Non-pigmented ciliary epithelial cell (primary cell): ENCODE data around the gene ARHGAP26.

ENCODE experiments used
- DNase-seq: peaks from one replicate; pipeline ENCODE4 v3.0.0-alpha.2; 2010; ENCODE audit warnings: low read depth

ARHGAP26 gene

DNA sequence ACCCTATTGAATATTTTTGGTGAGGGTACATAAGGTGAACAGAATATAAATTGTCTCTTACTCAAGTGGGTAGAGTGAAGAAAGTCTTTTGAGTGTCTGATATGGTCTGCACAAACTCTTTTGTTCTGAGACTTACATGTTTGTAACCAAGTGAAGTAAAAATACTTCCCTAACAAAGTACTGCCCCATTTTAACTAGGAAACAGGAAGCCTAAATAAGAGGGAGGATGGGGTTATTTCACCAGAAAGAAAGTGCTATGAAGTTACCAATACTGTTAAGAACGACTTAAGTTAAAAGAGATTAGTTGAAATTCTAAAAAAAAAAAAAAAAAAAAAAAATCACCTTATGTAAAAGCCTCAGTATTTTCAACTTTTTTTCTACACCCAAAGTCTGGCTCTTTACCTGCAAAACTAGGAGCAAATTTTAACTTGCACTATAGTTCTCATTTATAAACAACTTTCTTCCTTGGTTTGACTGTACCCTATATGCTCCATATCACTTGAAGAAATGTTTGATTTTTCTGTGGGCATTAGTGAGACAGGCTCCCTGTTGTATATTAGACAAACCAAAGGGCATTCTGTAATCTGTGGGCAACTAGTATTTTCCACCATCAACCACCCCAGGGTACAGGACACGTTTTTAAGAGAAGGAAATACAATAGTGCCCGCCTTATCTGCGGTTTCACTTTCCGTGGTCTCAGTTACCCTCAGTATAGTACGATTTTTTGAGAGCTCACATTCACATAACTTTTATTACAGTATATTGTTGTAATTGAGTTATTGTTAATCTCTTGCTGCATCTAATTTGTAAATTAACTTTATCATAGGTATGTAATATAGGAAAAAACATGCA lies 505.6 kb downstream of the ARHGAP26 start:
- no peak for DNase-seq

DNA sequence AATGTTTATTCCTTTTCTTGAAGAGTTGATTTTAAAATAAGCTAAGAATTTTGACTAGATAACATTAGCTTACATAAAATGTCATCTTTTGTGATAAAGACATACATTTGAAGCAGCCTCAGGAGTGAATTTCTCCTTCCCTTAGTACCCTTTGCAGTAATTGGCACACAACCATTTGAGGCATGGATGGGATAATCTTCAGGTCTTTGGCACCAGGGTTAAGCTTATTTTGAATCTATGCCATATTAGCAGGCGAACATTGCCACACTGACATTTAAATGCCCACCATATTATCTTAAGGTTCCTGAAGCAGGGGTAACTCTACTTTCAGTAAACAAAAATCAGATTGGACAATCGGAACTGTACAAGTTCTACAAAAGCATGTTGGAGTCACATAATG lies 507.4 kb downstream of the ARHGAP26 start:
- no peak for DNase-seq
